ENCODE results near the gene FOXA1. TPM values are rescaled to one million over a fixed set of nuclear protein-coding genes. Genes with fewer than 3 reads are reported as not detected.

The FOXA1 gene
- total RNA-seq, 1 experiment from 2014 or later: 4.3 TPM

DNA sequence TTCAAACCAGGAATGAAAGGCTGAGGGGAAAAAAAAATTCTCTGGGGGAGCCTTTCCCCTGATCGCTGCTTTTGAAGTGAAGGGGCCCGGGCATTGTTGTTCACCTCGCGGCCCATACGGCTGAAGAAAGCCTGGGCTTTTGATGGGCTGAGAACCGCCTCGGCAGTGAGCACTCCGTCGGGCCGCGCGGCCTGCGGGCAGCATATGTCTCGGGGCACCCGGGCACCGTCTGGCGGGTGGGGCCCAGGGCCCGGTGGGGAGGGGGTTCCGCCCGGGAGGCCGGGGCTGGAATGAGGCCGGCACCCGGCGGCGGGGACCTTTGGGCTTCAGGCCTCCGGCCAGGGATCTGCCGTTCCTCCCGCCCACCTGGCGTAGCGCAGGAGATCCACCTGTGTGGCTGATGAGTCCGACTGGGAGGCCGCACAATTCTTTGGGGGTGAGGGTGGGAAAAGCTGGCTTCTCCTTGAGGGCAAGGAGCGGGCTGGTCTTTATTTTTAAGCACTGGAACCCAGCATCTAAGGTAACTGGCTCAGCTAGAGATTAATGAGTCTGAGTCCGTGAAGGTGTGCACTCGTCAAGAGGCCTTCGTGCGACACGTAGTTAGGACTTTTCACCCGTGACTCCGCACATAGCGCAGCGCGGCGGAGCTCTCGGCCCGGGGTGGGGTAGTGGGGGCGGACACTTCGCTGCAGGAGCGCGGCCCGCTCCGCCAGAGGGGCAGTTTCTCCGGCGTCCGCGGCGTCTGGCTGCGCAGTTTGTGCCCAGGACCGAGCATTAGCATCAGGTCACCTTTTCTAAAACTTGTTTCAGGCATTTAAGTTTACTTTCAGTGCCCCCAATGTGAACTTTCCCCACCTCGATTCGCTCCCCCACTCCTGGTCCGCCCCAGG, 10.6 kb downstream of the FOXA1 start:
- Histone ChIP-seq H3K27me3 (replicated peaks; ENCODE audit: insufficient read depth, low read depth, low read length, poor library complexity) (peaks cover 83% of the 10 kb centered on the region), H3K4me3 (ENCODE audit: low read depth, low read length, poor library complexity, severe bottlenecking) (no peak overlapping the region), H3K27ac (ENCODE audit: low read depth, low read length, poor library complexity, severe bottlenecking) (no peak overlapping the region), H3K36me3 (ENCODE audit: insufficient read depth, low read length, poor library complexity, severe bottlenecking) (no peaks in the 10 kb centered on the region), H3K9me3 (ENCODE audit: low read depth, low read length, poor library complexity, severe bottlenecking) (no peaks in the 10 kb centered on the region), H3K4me1 (ENCODE audit: insufficient read depth, low read length, poor library complexity, severe bottlenecking) (no peaks in the 10 kb centered on the region)
- DNase-seq (ENCODE audit: low spot score): no peak
- BruUV-seq (replicated peaks): no TSS peak
- TF ChIP-seq, protein P1, sequence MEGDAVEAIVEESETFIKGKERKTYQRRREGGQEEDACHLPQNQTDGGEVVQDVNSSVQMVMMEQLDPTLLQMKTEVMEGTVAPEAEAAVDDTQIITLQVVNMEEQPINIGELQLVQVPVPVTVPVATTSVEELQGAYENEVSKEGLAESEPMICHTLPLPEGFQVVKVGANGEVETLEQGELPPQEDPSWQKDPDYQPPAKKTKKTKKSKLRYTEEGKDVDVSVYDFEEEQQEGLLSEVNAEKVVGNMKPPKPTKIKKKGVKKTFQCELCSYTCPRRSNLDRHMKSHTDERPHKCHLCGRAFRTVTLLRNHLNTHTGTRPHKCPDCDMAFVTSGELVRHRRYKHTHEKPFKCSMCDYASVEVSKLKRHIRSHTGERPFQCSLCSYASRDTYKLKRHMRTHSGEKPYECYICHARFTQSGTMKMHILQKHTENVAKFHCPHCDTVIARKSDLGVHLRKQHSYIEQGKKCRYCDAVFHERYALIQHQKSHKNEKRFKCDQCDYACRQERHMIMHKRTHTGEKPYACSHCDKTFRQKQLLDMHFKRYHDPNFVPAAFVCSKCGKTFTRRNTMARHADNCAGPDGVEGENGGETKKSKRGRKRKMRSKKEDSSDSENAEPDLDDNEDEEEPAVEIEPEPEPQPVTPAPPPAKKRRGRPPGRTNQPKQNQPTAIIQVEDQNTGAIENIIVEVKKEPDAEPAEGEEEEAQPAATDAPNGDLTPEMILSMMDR (conservative IDR thresholded peaks at IDR 0.05; ENCODE audit: low read depth, low read length): no peak
- TF ChIP-seq EZH2 (IDR thresholded peaks at IDR 0.05; ENCODE audit: borderline replicate concordance, low read depth, low read length, poor library complexity, severe bottlenecking): peak; percentile 89
- intact Hi-C loops (cut with micrococcal nuclease; ENCODE audit: unreplicated experiment): no loop called here
- POLR2A ChIA-PET (ENCODE audit: low non-redundant PET): no interaction called here
- CTCF ChIA-PET: interaction anchor here (0.6 kb wide), 1 partner anchor 218 kb away, joined by 5 read pairs; no protein-coding TSS in a partner anchor

DNA sequence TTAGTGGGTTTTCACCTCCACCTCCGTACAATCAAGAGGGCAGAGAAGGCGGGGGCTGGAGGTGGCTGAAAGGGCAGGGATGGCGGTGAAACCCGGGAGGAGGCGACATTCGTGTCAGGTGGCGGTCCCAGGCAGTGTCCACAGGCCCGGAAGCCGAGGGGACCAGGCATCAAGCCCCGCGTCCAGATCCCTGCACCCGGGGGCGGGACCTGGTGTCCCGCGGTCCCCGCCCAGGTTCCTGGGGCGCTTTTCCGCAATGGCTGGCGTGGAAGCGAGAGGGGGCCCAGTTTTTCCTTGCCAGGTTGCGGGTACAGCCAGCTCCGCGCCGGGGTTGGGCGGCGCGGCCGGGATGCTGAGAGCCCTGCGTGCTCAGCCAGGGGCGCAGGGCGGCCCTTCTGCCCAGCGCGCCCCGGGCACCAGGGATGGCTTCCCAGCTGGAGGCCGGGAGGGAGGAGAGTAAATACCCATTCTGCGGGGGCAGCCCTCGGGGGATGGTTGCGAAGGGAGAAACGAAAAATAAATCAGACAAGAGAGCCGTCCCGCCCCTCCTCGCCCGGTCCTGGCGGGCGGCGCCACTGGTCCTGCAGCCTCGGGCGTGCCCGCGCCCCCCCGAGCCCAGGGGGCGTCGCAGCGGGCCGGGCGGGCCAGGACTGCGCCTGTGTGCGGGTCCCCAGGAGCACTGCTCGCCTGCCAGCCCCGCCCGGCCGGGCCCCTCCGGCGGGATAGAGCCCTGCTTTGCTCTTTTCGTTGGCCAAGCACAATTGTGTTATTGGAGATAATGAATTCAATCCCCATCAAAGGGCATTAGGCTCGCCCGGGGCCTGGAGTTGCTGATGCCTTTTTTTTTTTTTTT, 11.5 kb downstream of the FOXA1 start:
- TF ChIP-seq EZH2 (IDR thresholded peaks at IDR 0.05; ENCODE audit: borderline replicate concordance, low read depth, low read length, poor library complexity, severe bottlenecking): no peak
- TF ChIP-seq, protein P1 (conservative IDR thresholded peaks at IDR 0.05; ENCODE audit: low read depth, low read length): no peak
- no peak for DNase-seq (ENCODE audit: low spot score)
- BruUV-seq (replicated peaks): no TSS peak
- Histone ChIP-seq H3K27me3 (replicated peaks; ENCODE audit: insufficient read depth, low read depth, low read length, poor library complexity) (peaks cover 74% of the 10 kb centered on the region), H3K4me1 (ENCODE audit: insufficient read depth, low read length, poor library complexity, severe bottlenecking) (no peaks in the 10 kb centered on the region), H3K27ac (ENCODE audit: low read depth, low read length, poor library complexity, severe bottlenecking) (no peak overlapping the region), H3K4me3 (ENCODE audit: low read depth, low read length, poor library complexity, severe bottlenecking) (no peak overlapping the region), H3K9me3 (ENCODE audit: low read depth, low read length, poor library complexity, severe bottlenecking) (no peaks in the 10 kb centered on the region), H3K36me3 (ENCODE audit: insufficient read depth, low read length, poor library complexity, severe bottlenecking) (no peaks in the 10 kb centered on the region)
- POLR2A ChIA-PET (ENCODE audit: low non-redundant PET): no interaction called here
- CTCF ChIA-PET: no interaction called here
- intact Hi-C loops (cut with micrococcal nuclease; ENCODE audit: unreplicated experiment): no loop called here

DNA sequence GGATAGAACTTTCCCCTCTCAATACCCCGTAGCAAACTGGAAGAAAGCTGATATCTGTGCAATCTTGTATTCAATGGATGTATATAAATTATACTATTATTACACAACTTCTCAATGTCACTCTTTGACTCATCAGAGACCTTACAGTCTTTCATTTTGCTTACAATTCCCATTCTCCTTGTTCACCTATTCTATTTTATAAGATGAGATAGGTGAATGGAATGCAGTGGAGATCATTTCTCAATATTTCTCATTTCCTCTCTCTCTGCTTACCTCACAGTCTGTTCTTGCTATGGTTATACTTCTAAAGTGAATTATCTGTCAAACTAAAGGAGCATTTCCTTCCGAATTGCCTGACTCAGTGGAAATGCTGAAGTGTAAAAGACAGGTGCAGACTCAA, 14.9 kb downstream of the FOXA1 start:
- POLR2A ChIA-PET (ENCODE audit: low non-redundant PET): no interaction called here
- Histone ChIP-seq H3K4me3 (ENCODE audit: low read depth, low read length, poor library complexity, severe bottlenecking) (no peak overlapping the region), H3K27ac (ENCODE audit: low read depth, low read length, poor library complexity, severe bottlenecking) (no peak overlapping the region), H3K4me1 (ENCODE audit: insufficient read depth, low read length, poor library complexity, severe bottlenecking) (no peaks in the 10 kb centered on the region), H3K9me3 (ENCODE audit: low read depth, low read length, poor library complexity, severe bottlenecking) (no peaks in the 10 kb centered on the region), H3K36me3 (ENCODE audit: insufficient read depth, low read length, poor library complexity, severe bottlenecking) (no peaks in the 10 kb centered on the region), H3K27me3 (replicated peaks; ENCODE audit: insufficient read depth, low read depth, low read length, poor library complexity) (peaks cover 40% of the 10 kb centered on the region)
- DNase-seq (ENCODE audit: low spot score): no peak
- CTCF ChIA-PET: no interaction called here
- TF ChIP-seq, protein P1 (conservative IDR thresholded peaks at IDR 0.05; ENCODE audit: low read depth, low read length): no peak
- no peak for TF ChIP-seq EZH2 (IDR thresholded peaks at IDR 0.05; ENCODE audit: borderline replicate concordance, low read depth, low read length, poor library complexity, severe bottlenecking)
- intact Hi-C loops (cut with micrococcal nuclease; ENCODE audit: unreplicated experiment): no loop called here
- BruUV-seq (replicated peaks): no TSS peak

Data from A673 (cell line).